Prostate gland (tissue), 2 donors: ENCODE data around the gene APOM.

Experiments used
- CTCF ChIP-seq, 4 experiments: fragments of 200-600 bp in 2 of 4; fragments of 450-650 bp in 2 of 4; sonication (generic) in 2 of 4; IDR thresholded peaks; 1 replicate in 3 of 4; 2 replicates in 1 of 4; pipeline ENCODE4 v1.5.1; 2016 to 2019; ENCODE audit warnings: antibody characterized with exemption in 4 of 4, mild to moderate bottlenecking in 2 of 4, moderate library complexity in 2 of 4
- POLR2AphosphoS5 ChIP-seq: sonication (generic); formaldehyde crosslinking; IDR thresholded peaks from one replicate; pipeline ENCODE4 v1.6.1; 2017; ENCODE audit warnings: antibody characterized with exemption

GRCh38 chr6:31631681-31632278 is 23.9 kb upstream of the APOM start:
- TF ChIP-seq CTCF (IDR thresholded peaks at IDR 0.05), result no peak
- TF ChIP-seq POLR2AphosphoS5, result no peak
